Lung (tissue), 12 donors: ENCODE results near the gene SLC25A42. TPM values are rescaled to one million over a fixed set of nuclear protein-coding genes. Genes with fewer than 3 reads are reported as not detected.

ENCODE experiments used
- ATAC-seq: fragments of 200-7000 bp; cut with Tn5 transposase; one replicate; pipeline ENCODE4 v1.9.1; 2020; ENCODE audit warnings: moderate number of reproducible peaks; ENCODE audit not compliant: insufficient read depth, low FRiP score
- DNase-seq, 3 donors: peaks; one replicate each; pipeline ENCODE4 v3.0.0-alpha.2; 2013 to 2017
- H3K27ac ChIP-seq, 2 donors: one replicate each; pipeline ENCODE4 v1.5.1; 2013; ENCODE audit warnings: mild to moderate bottlenecking in 2 of 2, moderate library complexity in 2 of 2, control low read depth in 1 of 2, inconsistent platforms in 1 of 2, low read depth in 1 of 2, low read length in 1 of 2
- H3K27me3 ChIP-seq, 3 donors: one replicate each; pipeline ENCODE4 v1.5.1; 2013; ENCODE audit warnings: low read length in 2 of 3; ENCODE audit not compliant: control insufficient read depth in 3 of 3, insufficient read depth in 3 of 3
- H3K36me3 ChIP-seq, 4 donors: one replicate each; pipeline ENCODE4 v1.5.1; 2013; ENCODE audit warnings: low read length in 4 of 4, mild to moderate bottlenecking in 1 of 4, moderate library complexity in 1 of 4; ENCODE audit not compliant: control insufficient read depth in 4 of 4, insufficient read depth in 4 of 4
- H3K4me1 ChIP-seq, 5 donors: one replicate each; pipeline ENCODE4 v1.5.1; 2013; ENCODE audit warnings: low read length in 5 of 5, mild to moderate bottlenecking in 2 of 5, moderate library complexity in 1 of 5; ENCODE audit not compliant: control insufficient read depth in 5 of 5, insufficient read depth in 5 of 5
- H3K4me3 ChIP-seq: one replicate; pipeline ENCODE4 v1.5.1; 2013; ENCODE audit warnings: mild to moderate bottlenecking, control low read depth, moderate library complexity
- H3K9ac ChIP-seq, 2 donors: one replicate each; pipeline ENCODE4 v1.5.1; 2013; ENCODE audit warnings: low read length in 2 of 2, control low read depth in 1 of 2; ENCODE audit not compliant: insufficient read depth in 1 of 2
- H3K9me3 ChIP-seq, 4 donors: one replicate each; pipeline ENCODE4 v1.5.1; 2013; ENCODE audit warnings: low read length in 3 of 4, mild to moderate bottlenecking in 1 of 4, moderate library complexity in 1 of 4; ENCODE audit not compliant: control insufficient read depth in 4 of 4, insufficient read depth in 3 of 4
- CTCF ChIP-seq: IDR thresholded peaks from 2 replicates; pipeline ENCODE4 v1.5.1; 2012; ENCODE audit warnings: mild to moderate bottlenecking; ENCODE audit errors: control extremely low read depth, extremely low read depth
- WGBS, 2 donors: extraction: QIAGEN DNeasy Blood & Tissue Kit; methylation state at CpG; one replicate each; pipeline ENCODE4 v1.1.7; 2013; 5-methylcytosine and 5-hydroxymethylcytosine counted together
- polyA plus RNA-seq, 2 donors: library from polyadenylated mRNA; stranded (reverse); fragments of 200-250 nt; gene quantifications; one replicate each; pipeline ENCODE4 v1.2.1, GENCODE V29; 2013
- total RNA-seq, 2 donors: library from RNA; depleted of rRNA in 1 of 2; stranded (reverse); fragments of >200 nt in 1 of 2; gene quantifications; one replicate each; pipeline ENCODE4 v1.2.1, GENCODE V29; 2014 to 2021
- donor health status: control.
- donor health status: control.
- donor health status: Bipolar disorder and iron deficiency.
- donor health status: healthy.
- donor health status: DM: yes; HTN: yes; CAD: no.

The SLC25A42 gene
- total and polyA plus RNA-seq, 4 donors = 5.8 to 10.1 (median 7.0) TPM

- H3K9me3 ChIP-seq = no peaks in the 10 kb centered on the region
- H3K9ac ChIP-seq = no peak overlapping the region
- H3K4me3 ChIP-seq = no peak overlapping the region
- no peak for ATAC-seq
- peaks cover 0 to 5% (median 3%) of the 10 kb centered on the region in 4 donors for H3K36me3 ChIP-seq
- TF ChIP-seq CTCF = no peak
- WGBS, 2 donors = 78 to 91% methylated on average over 6 of the region's 6 CpGs
- no peak overlapping the region for H3K27ac ChIP-seq
- no peak for DNase-seq
- H3K4me1 ChIP-seq = peaks cover 0 to 3% (median 0%) of the 10 kb centered on the region in 5 donors
- no peaks in the 10 kb centered on the region for H3K27me3 ChIP-seq
Observed at GRCh38 chr19:19078801-19079200, 15.0 kb downstream of the SLC25A42 start.

- ATAC-seq (no peak), DNase-seq (no peak)
- Histone ChIP-seq H3K27me3 (no peaks in the 10 kb centered on the region), H3K27ac (peak overlapping the region in 1 of 2 donors; percentile 4), H3K4me1 (no peaks in the 10 kb centered on the region), H3K9me3 (no peaks in the 10 kb centered on the region), H3K9ac (no peak overlapping the region), H3K36me3 (peaks cover 0 to 4% (median 3%) of the 10 kb centered on the region in 4 donors), H3K4me3 (no peak overlapping the region)
- no peak for TF ChIP-seq CTCF
- 93 to 98% methylated on average over 1 of the region's 1 CpG for WGBS, 2 donors
Observed at GRCh38 chr19:19079571-19079970, 15.8 kb downstream of the SLC25A42 start.

GRCh38 chr19:19081642-19082151 lies 17.9 kb downstream of the SLC25A42 start:
- no peaks in the 10 kb centered on the region for H3K27me3 ChIP-seq
- H3K4me3 ChIP-seq = no peak overlapping the region
- no peak overlapping the region for H3K9ac ChIP-seq
- 80 to 81% methylated on average over 16 of the region's 16 CpGs for WGBS, 2 donors
- peak in 2 of 3 donors; percentile 10 to 17 for DNase-seq
- no peaks in the 10 kb centered on the region for H3K4me1 ChIP-seq
- H3K36me3 ChIP-seq = peaks cover 0 to 4% (median 1%) of the 10 kb centered on the region in 4 donors
- no peaks in the 10 kb centered on the region for H3K9me3 ChIP-seq
- no peak for TF ChIP-seq CTCF
- no peak overlapping the region for H3K27ac ChIP-seq
- ATAC-seq = no peak
